ENCODE results near the gene LILRA6. TPM values are rescaled to one million over a fixed set of nuclear protein-coding genes. Genes with fewer than 3 reads are reported as not detected.
A peak's percentile ranks its signal among the peaks of the same experiment; 100 is the strongest.
"Not testable (repeated sequence)": the region's sequence is repeated elsewhere in the genome, so short reads cannot be mapped to it uniquely, and the experiment has no call there.

The LILRA6 gene
- total RNA-seq, 1 experiment from 2014 or later: not detected

- H3K4me1 Mint-ChIP-seq (ENCODE audit: low read depth, unreplicated experiment); H3K36me3 ChIP-seq (ENCODE audit: control insufficient read depth, insufficient read depth, low read length); H3K27me3 ChIP-seq (replicated peaks; ENCODE audit: control insufficient read depth, insufficient read depth, low read length); intact Hi-C loops (cut with micrococcal nuclease; ENCODE audit: unreplicated experiment); H3K9me3 Mint-ChIP-seq (ENCODE audit: unreplicated experiment); POLR2A ChIA-PET; H3K4me3 ChIP-seq (ENCODE audit: low read depth, low read length); H3K27me3 Mint-ChIP-seq (ENCODE audit: insufficient read depth, unreplicated experiment); BruUV-seq (replicated peaks); H3K4me1 ChIP-seq; H3K9me3 ChIP-seq; H3K27ac Mint-ChIP-seq (ENCODE audit: unreplicated experiment); H3K4me3 Mint-ChIP-seq (ENCODE audit: unreplicated experiment): not testable (repeated sequence)
- CTCF ChIA-PET: interaction anchor here (0.6 to 1.0 kb wide), 2 partner anchors 36 to 86 kb away, joined by 3 to 6 read pairs; partner anchors contain the start of gene CNOT3
- H3K36me3 Mint-ChIP-seq (ENCODE audit: insufficient read depth, unreplicated experiment): peaks cover 20% of the 10 kb centered on the region
- peak in 1 of 2 experiments; percentile 34 for DNase-seq
Observed at GRCh38 chr19:54223277-54223936, 19.2 kb downstream of the LILRA6 start.

- H3K27me3 Mint-ChIP-seq (ENCODE audit: insufficient read depth, unreplicated experiment); H3K27me3 ChIP-seq (replicated peaks; ENCODE audit: control insufficient read depth, insufficient read depth, low read length); H3K27ac Mint-ChIP-seq (ENCODE audit: unreplicated experiment); intact Hi-C loops (cut with micrococcal nuclease; ENCODE audit: unreplicated experiment); H3K9me3 Mint-ChIP-seq (ENCODE audit: unreplicated experiment); H3K9me3 ChIP-seq; H3K4me3 ChIP-seq (ENCODE audit: low read depth, low read length); H3K4me1 Mint-ChIP-seq (ENCODE audit: low read depth, unreplicated experiment); BruUV-seq (replicated peaks); H3K36me3 ChIP-seq (ENCODE audit: control insufficient read depth, insufficient read depth, low read length); H3K4me3 Mint-ChIP-seq (ENCODE audit: unreplicated experiment); POLR2A ChIA-PET; H3K4me1 ChIP-seq: not testable (repeated sequence)
- CTCF ChIA-PET: interaction anchor here (1.0 kb wide), 1 partner anchor 85 kb away, joined by 3 read pairs; the partner anchor contains the start of gene CNOT3
- H3K36me3 Mint-ChIP-seq (ENCODE audit: insufficient read depth, unreplicated experiment): peaks cover 21% of the 10 kb centered on the region
- peak in 1 of 2 experiments; percentile 48 for DNase-seq
Observed at GRCh38 chr19:54222474-54223276, 19.9 kb downstream of the LILRA6 start, which contains the start of gene LILRB3. TSS of gene LILRB3 (minus strand) at chr19:54223007. CDS start at chr19:54222976, 31 bp downstream.

DNA sequence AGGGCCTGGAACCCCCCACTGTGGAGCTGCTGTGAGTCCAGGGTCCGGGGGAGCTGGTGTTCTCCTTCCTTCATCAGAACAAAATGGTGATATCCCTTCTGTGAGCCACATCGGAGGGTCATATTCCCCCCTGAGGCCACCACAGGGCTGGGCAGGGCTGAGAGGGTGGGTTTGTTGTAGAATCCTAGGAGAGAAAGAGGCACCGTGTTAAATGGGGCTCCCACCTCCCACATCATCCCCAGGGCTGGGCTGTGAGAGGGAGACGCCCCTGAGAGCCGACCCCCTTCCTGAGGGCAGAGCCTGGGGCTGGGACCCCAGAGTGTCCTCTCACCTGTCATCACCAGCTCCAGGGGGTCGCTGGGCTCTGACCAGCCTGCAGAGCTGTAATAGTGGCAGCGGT is 20.6 kb downstream of the LILRA6 start:
- H3K27ac Mint-ChIP-seq (ENCODE audit: unreplicated experiment); H3K4me1 ChIP-seq; H3K4me3 ChIP-seq (ENCODE audit: low read depth, low read length); H3K4me1 Mint-ChIP-seq (ENCODE audit: low read depth, unreplicated experiment); H3K4me3 Mint-ChIP-seq (ENCODE audit: unreplicated experiment); BruUV-seq (replicated peaks); POLR2A ChIA-PET; intact Hi-C loops (cut with micrococcal nuclease; ENCODE audit: unreplicated experiment); H3K9me3 Mint-ChIP-seq (ENCODE audit: unreplicated experiment); CTCF ChIA-PET; H3K27me3 Mint-ChIP-seq (ENCODE audit: insufficient read depth, unreplicated experiment); H3K27me3 ChIP-seq (replicated peaks; ENCODE audit: control insufficient read depth, insufficient read depth, low read length); H3K9me3 ChIP-seq; H3K36me3 ChIP-seq (ENCODE audit: control insufficient read depth, insufficient read depth, low read length): not testable (repeated sequence)
- peak in 1 of 2 experiments; percentile 32 for DNase-seq
- H3K36me3 Mint-ChIP-seq (ENCODE audit: insufficient read depth, unreplicated experiment): peaks cover 24% of the 10 kb centered on the region

- H3K4me3 Mint-ChIP-seq (ENCODE audit: unreplicated experiment); H3K27ac Mint-ChIP-seq (ENCODE audit: unreplicated experiment); intact Hi-C loops (cut with micrococcal nuclease; ENCODE audit: unreplicated experiment); POLR2A ChIA-PET; H3K27me3 Mint-ChIP-seq (ENCODE audit: insufficient read depth, unreplicated experiment); CTCF ChIA-PET; H3K4me1 ChIP-seq; H3K4me1 Mint-ChIP-seq (ENCODE audit: low read depth, unreplicated experiment); H3K9me3 ChIP-seq; H3K4me3 ChIP-seq (ENCODE audit: low read depth, low read length); H3K9me3 Mint-ChIP-seq (ENCODE audit: unreplicated experiment); H3K36me3 ChIP-seq (ENCODE audit: control insufficient read depth, insufficient read depth, low read length); BruUV-seq (replicated peaks); H3K27me3 ChIP-seq (replicated peaks; ENCODE audit: control insufficient read depth, insufficient read depth, low read length): not testable (repeated sequence)
- H3K36me3 Mint-ChIP-seq (ENCODE audit: insufficient read depth, unreplicated experiment): peaks cover 46% of the 10 kb centered on the region
- DNase-seq: peak in 1 of 2 experiments; percentile 35
Observed at GRCh38 chr19:54219702-54220101, 22.9 kb downstream of the LILRA6 start.

Measured in Caco-2 (cell line).